ENCODE results near the gene TMEM82. TPM values are rescaled to one million over a fixed set of nuclear protein-coding genes. Genes with fewer than 3 reads are reported as not detected.

The TMEM82 gene
- total and polyA plus RNA-seq, 12 donors, result not detected

DNA sequence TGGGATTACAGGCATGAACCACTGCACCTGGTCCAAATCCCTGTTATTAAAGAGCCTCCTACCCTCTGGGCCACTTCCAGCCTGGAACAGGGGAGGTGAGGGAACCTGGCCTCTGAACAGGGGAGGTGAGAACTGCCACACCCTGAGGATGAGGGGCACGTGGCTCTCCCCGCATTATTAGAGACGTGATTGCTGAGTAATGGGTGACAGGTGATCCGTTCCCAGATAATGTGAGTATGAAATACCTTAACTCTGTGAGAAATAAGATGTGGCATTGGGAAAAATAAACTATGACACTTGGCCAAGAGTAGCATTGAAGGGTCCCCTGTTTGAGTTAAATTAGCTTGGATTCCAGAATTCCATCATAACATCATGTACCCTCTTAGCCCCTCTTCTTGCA is 19.9 kb upstream of the TMEM82 start:
- Histone ChIP-seq H3K36me3 (peaks cover 0 to 100% (median 63%) of the 10 kb centered on the region in 9 donors), H3K4me1 (peaks cover 4 to 44% (median 21%) of the 10 kb centered on the region in 9 donors), H3K4me3 (no peak overlapping the region), H3K27ac (no peak overlapping the region), H3K9me3 (no peaks in the 10 kb centered on the region), H3K27me3 (no peaks in the 10 kb centered on the region)
- WGBS, 2 donors, result 91 to 96% methylated on average over 4 of the region's 4 CpGs
- TF ChIP-seq, protein P1, sequence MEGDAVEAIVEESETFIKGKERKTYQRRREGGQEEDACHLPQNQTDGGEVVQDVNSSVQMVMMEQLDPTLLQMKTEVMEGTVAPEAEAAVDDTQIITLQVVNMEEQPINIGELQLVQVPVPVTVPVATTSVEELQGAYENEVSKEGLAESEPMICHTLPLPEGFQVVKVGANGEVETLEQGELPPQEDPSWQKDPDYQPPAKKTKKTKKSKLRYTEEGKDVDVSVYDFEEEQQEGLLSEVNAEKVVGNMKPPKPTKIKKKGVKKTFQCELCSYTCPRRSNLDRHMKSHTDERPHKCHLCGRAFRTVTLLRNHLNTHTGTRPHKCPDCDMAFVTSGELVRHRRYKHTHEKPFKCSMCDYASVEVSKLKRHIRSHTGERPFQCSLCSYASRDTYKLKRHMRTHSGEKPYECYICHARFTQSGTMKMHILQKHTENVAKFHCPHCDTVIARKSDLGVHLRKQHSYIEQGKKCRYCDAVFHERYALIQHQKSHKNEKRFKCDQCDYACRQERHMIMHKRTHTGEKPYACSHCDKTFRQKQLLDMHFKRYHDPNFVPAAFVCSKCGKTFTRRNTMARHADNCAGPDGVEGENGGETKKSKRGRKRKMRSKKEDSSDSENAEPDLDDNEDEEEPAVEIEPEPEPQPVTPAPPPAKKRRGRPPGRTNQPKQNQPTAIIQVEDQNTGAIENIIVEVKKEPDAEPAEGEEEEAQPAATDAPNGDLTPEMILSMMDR (IDR thresholded peaks at IDR 0.05), result no peak
- no peak for ATAC-seq
- intact Hi-C loops (cut with DNase I), result loop anchor here in 1 of 10 donors (10.0 kb wide), 1 partner anchor 58 kb away; no protein-coding TSS in a partner anchor
- no peak for DNase-seq

DNA sequence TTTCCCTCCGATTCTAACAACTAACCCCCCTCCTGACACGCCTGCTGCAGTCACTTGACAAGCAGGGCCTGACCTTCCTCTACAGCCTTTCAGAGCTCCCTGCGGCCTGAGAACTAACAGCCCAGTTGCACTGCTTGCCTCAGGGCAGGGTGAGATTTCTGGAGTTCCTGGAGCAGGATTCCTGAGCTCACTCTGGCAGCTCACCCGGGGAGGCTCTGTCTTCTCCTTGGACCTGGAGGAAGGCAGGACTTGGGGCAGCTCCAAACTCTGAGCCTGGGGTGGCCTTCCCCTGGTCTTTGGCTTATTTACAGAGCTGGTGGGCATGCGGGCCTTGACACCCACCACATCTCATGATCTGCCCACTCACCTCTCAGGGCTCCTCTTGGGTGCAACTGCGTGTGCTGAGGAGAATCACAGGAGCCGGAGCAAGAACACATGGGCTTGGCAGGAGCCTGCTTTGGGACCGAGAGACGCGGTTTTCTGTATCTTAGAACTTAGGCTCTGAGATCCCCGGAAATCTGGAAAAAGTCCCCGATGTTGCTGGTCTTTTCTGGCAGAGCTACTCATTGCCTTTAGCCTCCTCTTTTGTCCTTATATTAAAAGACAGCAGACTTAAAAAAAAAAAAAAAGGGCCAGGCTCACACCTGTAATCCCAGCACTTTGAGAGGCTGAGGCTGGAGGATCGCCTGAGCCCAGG is 19.3 kb upstream of the TMEM82 start:
- H3K27ac ChIP-seq, result no peak overlapping the region
- H3K4me3 ChIP-seq, result no peak overlapping the region
- H3K27me3 ChIP-seq, result no peaks in the 10 kb centered on the region
- WGBS, 2 donors, result 85 to 90% methylated on average over 13 of the region's 13 CpGs
- TF ChIP-seq, protein P1 (IDR thresholded peaks at IDR 0.05), result no peak
- no peaks in the 10 kb centered on the region for H3K9me3 ChIP-seq
- peaks cover 4 to 44% (median 15%) of the 10 kb centered on the region in 9 donors for H3K4me1 ChIP-seq
- ATAC-seq (no peak), DNase-seq (no peak)
- peaks cover 0 to 100% (median 63%) of the 10 kb centered on the region in 9 donors for H3K36me3 ChIP-seq
- intact Hi-C loops (cut with DNase I), result loop anchor here in 1 of 10 donors (10.0 kb wide), 1 partner anchor 58 kb away; no protein-coding TSS in a partner anchor

DNA sequence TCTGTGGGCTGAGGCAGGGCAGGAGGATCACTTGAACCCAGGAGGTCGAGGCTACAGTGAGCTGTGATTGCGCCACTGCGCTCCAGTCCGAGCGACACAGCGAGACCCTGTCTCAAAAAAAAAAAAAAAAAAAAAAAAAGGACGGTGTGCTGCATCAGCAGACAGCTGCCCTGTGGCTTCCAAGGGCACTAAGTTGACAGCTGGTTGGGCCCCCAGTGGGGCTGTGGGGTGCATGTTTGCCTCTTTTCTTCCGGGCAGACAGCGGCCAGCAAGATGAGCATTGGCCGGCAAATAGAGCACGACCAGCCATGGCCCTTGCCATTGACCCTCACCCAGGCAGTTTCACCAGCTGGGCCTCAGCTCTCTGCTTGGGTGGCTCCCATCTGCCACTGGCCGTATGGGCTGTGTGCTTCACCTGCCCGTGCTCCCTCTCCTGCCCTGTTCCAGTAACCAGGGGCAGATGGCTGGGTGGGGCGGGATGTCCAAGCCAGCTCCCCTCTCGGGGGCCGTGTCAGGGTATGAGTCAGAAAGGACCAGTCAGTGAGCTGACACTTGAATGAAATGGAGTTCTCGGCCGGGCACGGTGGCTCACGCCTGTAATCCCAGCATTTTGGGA is 18.6 kb upstream of the TMEM82 start:
- WGBS, 2 donors, result 88 to 96% methylated on average over 19 to 20 of the region's 20 CpGs
- DNase-seq, result no peak

More for the DNA sequence above, 18.6 kb upstream of the TMEM82 start:
- H3K9me3 ChIP-seq, result no peaks in the 10 kb centered on the region
- TF ChIP-seq, protein P1 (IDR thresholded peaks at IDR 0.05), result no peak
- H3K4me1 ChIP-seq, result peaks cover 4 to 38% (median 12%) of the 10 kb centered on the region in 9 donors
- H3K27me3 ChIP-seq, result no peaks in the 10 kb centered on the region
- intact Hi-C loops (cut with DNase I), result loop anchor here in 1 of 10 donors (10.0 kb wide), 1 partner anchor 59 kb away; no protein-coding TSS in a partner anchor
- peaks cover 0 to 100% (median 66%) of the 10 kb centered on the region in 9 donors for H3K36me3 ChIP-seq
- no peak overlapping the region for H3K27ac ChIP-seq
- no peak overlapping the region for H3K4me3 ChIP-seq
- no peak for ATAC-seq

All from heart right ventricle (tissue), 16 donors.